Inflammatory macrophage (primary cell): ENCODE results near the gene FAM156B.
"Not testable (repeated sequence)": the region's sequence is repeated elsewhere in the genome, so short reads cannot be mapped to it uniquely, and the experiment has no call there.

Experiments
- DNase-seq, 2 donors: peaks; one replicate each; pipeline ENCODE4 v3.0.0-alpha.2; 2020 to 2022

FAM156B gene

GRCh38 chrX:52930214-52930613 is 33.1 kb downstream of the FAM156B start:
- not testable (repeated sequence) for DNase-seq

DNA sequence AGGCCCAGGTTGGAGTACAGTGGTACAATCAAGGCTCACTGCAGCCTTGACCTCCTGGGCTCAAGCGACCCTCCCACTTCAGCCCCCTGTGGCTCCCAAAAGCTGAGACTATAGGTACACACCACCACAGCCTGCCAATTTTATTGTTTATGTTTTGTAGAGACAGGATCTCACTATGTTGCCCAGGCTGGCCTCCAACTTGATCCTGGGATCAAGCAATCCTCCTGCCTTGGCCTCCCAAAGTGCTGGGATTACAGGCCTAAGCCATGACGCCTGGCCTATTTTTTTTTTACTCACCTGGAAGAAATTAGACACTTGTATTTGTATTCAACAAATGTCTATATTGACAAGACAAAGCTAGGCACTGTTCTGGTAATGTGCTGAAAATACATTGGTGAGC is 36.1 kb downstream of the FAM156B start:
- no peak for DNase-seq

DNA sequence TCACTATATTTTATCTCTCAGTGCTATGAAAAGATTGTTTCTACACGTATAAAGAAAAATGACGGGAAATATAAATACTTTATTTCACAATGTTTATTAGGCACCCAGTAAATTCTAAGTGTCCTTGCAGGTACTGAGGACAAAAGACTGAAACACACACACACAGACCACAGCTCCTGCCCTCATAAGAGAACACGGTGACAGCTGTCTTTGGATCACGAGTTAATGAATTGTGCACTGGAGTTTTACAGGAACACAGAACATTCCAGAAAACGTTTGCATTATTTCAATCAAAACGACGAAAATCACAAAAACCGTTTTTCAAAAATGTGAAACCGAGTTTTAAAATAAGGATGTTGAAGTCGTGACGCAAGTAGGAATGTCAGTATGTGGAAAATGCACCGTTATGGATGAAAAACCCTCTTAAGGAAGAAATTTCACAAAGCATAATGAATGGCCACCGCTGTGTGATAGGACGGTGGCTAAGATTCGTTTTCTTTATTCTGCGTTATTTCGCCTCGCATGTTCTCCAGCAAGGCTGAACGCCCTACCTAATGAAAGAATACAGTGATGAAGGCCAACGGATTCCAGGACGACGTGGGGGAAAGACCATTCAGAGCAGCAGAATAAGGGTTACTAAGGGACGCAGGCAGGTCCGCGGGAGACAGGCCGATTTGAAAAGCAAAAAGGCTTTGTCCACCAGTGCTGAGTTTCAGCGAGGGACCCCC is 37.0 kb downstream of the FAM156B start:
- DNase-seq, result peak; percentile 2 to 20

GRCh38 chrX:52934704-52935469 is 37.8 kb downstream of the FAM156B start:
- peak; percentile 92 for DNase-seq

- not testable (repeated sequence) for DNase-seq
Observed at GRCh38 chrX:52935470-52935784, 38.3 kb downstream of the FAM156B start.

DNA sequence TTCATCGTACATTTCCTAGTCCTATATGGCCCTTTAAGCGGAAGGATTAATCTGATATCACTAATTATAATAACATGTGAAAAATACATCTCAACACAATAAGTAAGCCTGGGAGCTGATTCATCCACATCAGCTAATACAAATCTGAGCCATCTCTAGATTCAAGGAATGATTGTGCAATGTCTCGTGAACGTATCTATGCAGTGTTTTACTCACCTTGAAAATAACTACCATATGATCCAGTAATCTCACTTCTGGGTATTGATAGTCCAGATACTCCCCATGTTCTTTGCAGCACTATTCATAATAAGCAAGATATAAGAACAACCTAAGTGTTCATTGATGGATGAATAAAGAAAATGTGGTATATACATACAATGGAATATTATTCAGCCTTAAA is 43.6 kb downstream of the FAM156B start:
- not testable (repeated sequence) for DNase-seq

GRCh38 chrX:52941728-52942127 is 44.6 kb downstream of the FAM156B start:
- DNase-seq, result not testable (repeated sequence)

DNA sequence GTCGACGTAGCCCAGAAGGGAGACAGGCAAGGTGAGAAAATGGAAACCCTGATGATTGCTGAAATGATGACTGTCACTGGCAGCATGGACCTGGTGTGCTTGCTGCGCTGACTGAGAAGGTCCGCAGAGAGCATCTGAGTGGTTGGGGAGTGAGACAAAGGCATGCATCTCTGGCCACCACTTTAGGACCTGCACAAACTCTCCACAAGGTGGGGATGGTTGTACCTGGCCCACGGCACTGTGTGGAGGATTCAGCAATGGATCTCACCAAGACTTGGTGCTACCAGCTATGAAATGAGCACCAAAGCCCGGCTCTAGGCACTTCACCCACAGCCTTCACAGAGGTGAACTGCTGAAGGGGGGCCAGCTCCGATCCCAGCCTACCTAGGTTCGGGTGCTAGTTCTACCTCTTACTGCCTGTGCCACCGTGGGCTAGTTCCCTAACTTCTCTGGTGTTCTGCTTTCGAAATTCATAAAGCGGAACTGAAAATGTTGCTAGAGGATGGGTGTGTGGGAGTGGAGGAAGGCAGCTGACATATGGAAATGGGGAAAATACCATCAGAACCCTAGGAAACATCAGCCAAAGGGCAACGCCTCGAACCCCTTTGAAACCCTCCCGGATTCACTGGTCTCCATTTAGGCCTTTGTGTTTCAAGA is 48.8 kb downstream of the FAM156B start:
- DNase-seq, result not testable (repeated sequence)

DNA sequence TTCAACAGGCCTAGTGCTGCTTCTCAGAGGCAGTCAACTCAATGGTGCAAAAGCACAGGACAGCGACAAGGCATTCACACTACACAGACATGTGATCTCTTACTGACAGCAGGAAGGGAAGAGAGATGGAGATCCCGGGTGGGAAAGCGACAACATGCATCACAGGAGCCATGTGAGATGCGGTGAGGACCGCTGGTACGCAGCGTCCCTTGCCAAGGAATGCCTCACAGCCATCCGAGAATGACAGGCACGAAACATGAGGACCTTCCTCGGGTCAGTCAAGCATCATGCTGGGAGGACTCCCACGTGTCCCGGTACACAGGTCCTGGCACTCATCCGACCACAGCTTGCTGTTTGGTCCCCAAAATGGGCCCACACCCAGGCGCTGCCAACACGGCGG is 50.4 kb downstream of the FAM156B start:
- DNase-seq, result not testable (repeated sequence)

GRCh38 chrX:52948265-52948664 is 51.1 kb downstream of the FAM156B start:
- DNase-seq, result not testable (repeated sequence)

- not testable (repeated sequence) for DNase-seq
Observed at GRCh38 chrX:52949325-52949724, 52.2 kb downstream of the FAM156B start.

GRCh38 chrX:52949884-52950283 is 52.8 kb downstream of the FAM156B start:
- DNase-seq, result not testable (repeated sequence)
